Psoas muscle (tissue), 8 donors: ENCODE results near the gene IMPDH1. TPM values are rescaled to one million over a fixed set of nuclear protein-coding genes. Genes with fewer than 3 reads are reported as not detected.

ENCODE experiments used
- ATAC-seq, 4 donors: fragments of 200-7000 bp; cut with Tn5 transposase; one replicate each; pipeline ENCODE4 v1.9.1; 2020; ENCODE audit warnings: moderate library complexity in 3 of 4, mild to moderate bottlenecking in 2 of 4
- DNase-seq, 2 donors: peaks; one replicate each; pipeline ENCODE4 v3.0.0-alpha.2; 2020
- H3K27ac ChIP-seq: fragments of 200-600 bp; one replicate; pipeline ENCODE4 v1.8.0; 2022
- H3K27me3 ChIP-seq, 3 donors: fragments of 200-600 bp in 1 of 3; one replicate each; pipeline versions ENCODE4 v1.6.1 to v1.8.0; 2013 to 2022; ENCODE audit warnings: low read length in 2 of 3, mild to moderate bottlenecking in 2 of 3, moderate library complexity in 1 of 3; ENCODE audit not compliant: insufficient read depth in 3 of 3
- H3K36me3 ChIP-seq, 2 donors: fragments of 200-600 bp in 1 of 2; one replicate each; pipeline versions ENCODE4 v1.6.1 to v1.8.0; 2013 to 2022; ENCODE audit warnings: low read depth in 1 of 2, mild to moderate bottlenecking in 1 of 2, moderate library complexity in 1 of 2; ENCODE audit not compliant: insufficient read depth in 1 of 2
- H3K4me1 ChIP-seq: fragments of 200-600 bp; one replicate; pipeline ENCODE4 v1.8.0; 2022
- H3K4me3 ChIP-seq: fragments of 200-600 bp; one replicate; pipeline ENCODE4 v1.8.0; 2022; ENCODE audit warnings: mild to moderate bottlenecking
- H3K9me3 ChIP-seq: fragments of 200-600 bp; one replicate; pipeline ENCODE4 v1.8.0; 2022
- WGBS, 3 donors: extraction: QIAGEN DNeasy Blood & Tissue Kit; methylation state at CpG; one replicate each; pipeline versions ENCODE4 v1.1.6 to v1.1.7; 2013; 5-methylcytosine and 5-hydroxymethylcytosine counted together
- intact Hi-C, 2 donors: fragments of 100-400 bp; cut with DNase I; formaldehyde crosslinking; loops; one replicate each; pipeline versions ENCODE4 v1.11.0 to v1.14.2; 2022
- polyA plus RNA-seq, 3 donors: library from polyadenylated mRNA; stranded (reverse); fragments of 200-250 nt; gene quantifications; one replicate each; pipeline ENCODE4 v1.2.3, GENCODE V29; 2013
- total RNA-seq, 4 donors: library from RNA; stranded (reverse); fragmentation: NEBNext Ultra II Directional in 2 of 4; extraction: Animal tissue kit (Norgen Biotek cat#: 25700) in 2 of 4; gene quantifications; one replicate each; pipeline versions ENCODE4 v1.2.1 to v1.2.4, GENCODE V29; 2021 to 2023
- TF ChIP-seq, protein P1 (sequence below): fragments of 200-600 bp; IDR thresholded peaks from one replicate; pipeline ENCODE4 v1.8.0; 2022; ENCODE audit warnings: antibody characterized with exemption
- donor health status: healthy with polysubstance abuse.
- donor health status: DM: no; HTN: no; CAD: no; lungs with moderate emphysema.
- donor health status: Bipolar disorder and iron deficiency.
- donor health status: healthy.
- donor health status: DM: yes; HTN: yes; CAD: no.
- donor health status: DM: no; HTN: no; CAD: no.
- donor health status: DM: no; HTN: no; CAD: no.
- donor health status: DM: yes; HTN: yes; CAD: no.

The IMPDH1 gene
- total and polyA plus RNA-seq, 7 donors = 5.6 to 10.3 (median 8.6) TPM

DNA sequence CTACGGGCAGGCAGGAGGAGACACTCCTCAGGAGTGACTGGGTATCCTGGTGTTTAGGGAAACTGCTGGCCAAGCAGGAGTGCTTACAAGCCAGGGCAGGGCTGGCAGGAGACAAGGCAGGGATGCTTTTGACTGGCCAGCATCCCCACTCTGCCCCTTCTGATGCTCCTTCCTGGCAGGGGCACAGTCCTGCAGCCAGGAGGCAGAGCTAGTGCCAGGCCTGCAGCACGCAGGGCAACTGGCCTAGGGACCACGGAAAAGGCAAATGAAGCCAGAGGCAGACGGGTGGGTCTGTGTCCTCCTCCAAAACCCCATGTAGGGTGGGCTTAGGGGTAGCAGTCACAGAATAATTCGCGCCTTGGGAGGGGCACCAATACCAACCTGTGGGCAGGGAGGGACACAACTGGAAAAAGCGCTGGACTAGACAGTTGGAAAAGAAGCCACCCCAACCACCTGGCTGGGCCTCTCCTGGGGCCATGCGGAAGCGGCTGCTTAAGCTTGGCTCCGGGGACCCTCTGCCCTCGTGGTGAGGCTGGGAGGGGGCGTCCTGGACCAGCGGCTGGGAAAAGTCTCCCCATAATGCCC is 4.8 kb downstream of the IMPDH1 start:
- peaks cover 7% of the 10 kb centered on the region for H3K4me1 ChIP-seq
- intact Hi-C loops = no loop called here

DNA sequence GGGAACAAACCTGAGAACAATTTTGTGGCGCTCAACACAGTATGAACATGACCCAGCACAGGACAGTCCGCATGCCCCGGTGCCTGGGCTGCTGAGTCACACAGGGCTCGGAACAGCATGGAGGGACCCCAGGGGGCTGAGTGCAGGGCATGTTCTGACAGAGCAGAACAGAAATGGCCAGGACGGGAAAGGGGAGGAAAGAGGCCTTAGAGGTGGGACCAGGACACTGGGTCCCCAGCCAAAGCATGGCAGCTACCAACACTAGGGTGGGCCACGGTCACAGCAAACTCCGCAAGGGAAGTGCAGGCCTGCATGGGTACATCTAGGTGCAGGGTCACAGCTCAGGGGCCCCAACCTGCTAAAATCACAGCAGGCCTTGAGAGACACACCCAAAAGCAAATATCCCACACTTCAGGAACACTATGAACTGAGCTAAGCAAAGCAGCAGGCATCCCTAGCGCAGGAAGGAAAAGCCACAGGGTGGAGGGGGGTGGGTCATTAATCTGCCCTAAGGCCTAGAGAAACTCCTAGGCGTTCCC is 5.6 kb downstream of the IMPDH1 start:
- WGBS, 3 donors = 84 to 90% (median 89%) methylated on average over 9 of the region's 9 CpGs
- Histone ChIP-seq H3K4me1 (peaks cover 7% of the 10 kb centered on the region), H3K36me3 (peaks cover 0 to 12% of the 10 kb centered on the region in 2 donors), H3K27me3 (peaks cover 0 to 4% (median 3%) of the 10 kb centered on the region in 3 donors), H3K4me3 (no peak overlapping the region), H3K27ac (no peak overlapping the region), H3K9me3 (no peaks in the 10 kb centered on the region)
- TF ChIP-seq, protein P1, sequence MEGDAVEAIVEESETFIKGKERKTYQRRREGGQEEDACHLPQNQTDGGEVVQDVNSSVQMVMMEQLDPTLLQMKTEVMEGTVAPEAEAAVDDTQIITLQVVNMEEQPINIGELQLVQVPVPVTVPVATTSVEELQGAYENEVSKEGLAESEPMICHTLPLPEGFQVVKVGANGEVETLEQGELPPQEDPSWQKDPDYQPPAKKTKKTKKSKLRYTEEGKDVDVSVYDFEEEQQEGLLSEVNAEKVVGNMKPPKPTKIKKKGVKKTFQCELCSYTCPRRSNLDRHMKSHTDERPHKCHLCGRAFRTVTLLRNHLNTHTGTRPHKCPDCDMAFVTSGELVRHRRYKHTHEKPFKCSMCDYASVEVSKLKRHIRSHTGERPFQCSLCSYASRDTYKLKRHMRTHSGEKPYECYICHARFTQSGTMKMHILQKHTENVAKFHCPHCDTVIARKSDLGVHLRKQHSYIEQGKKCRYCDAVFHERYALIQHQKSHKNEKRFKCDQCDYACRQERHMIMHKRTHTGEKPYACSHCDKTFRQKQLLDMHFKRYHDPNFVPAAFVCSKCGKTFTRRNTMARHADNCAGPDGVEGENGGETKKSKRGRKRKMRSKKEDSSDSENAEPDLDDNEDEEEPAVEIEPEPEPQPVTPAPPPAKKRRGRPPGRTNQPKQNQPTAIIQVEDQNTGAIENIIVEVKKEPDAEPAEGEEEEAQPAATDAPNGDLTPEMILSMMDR = no peak
- DNase-seq (no peak), ATAC-seq (no peak)
- intact Hi-C loops = no loop called here

More for the DNA sequence above, 4.8 kb downstream of the IMPDH1 start:
- no peak for ATAC-seq
- no peak for DNase-seq
- TF ChIP-seq, protein P1 = no peak
- H3K27me3 ChIP-seq = peaks cover 0 to 4% (median 3%) of the 10 kb centered on the region in 3 donors
- no peak overlapping the region for H3K27ac ChIP-seq
- H3K9me3 ChIP-seq = no peaks in the 10 kb centered on the region
- peak overlapping the region; percentile 81 for H3K4me3 ChIP-seq
- peaks cover 0 to 12% of the 10 kb centered on the region in 2 donors for H3K36me3 ChIP-seq
- WGBS, 3 donors = 42 to 49% (median 44%) methylated on average over 13 of the region's 13 CpGs

DNA sequence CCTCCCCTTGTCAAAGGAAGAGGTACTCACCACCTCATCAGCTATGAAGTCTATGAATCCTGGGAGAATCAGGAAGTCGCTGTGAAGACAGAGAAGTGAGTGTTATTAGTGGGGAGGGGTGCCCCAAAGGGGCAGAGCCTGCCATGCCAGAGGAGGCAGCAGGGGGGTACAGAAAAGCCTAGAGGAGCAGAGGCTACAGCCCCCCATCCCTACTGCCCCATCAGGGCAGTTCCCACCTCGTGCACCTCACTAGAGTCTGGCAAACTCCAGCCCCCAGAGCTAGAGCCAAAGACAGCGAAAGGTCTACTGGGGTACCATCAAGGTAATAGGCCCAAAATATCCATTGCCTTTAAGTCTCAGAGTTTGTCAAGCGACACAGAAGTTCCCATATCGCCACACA is 6.1 kb downstream of the IMPDH1 start:
- 92 to 95% (median 93%) methylated on average over 5 of the region's 5 CpGs for WGBS, 3 donors
- DNase-seq = no peak
- no peak overlapping the region for H3K27ac ChIP-seq
- H3K36me3 ChIP-seq = peaks cover 0 to 12% of the 10 kb centered on the region in 2 donors
- no peaks in the 10 kb centered on the region for H3K9me3 ChIP-seq
- no peak for ATAC-seq
- peaks cover 7% of the 10 kb centered on the region for H3K4me1 ChIP-seq
- TF ChIP-seq, protein P1 = no peak
- H3K4me3 ChIP-seq = no peak overlapping the region
- peaks cover 0 to 4% (median 3%) of the 10 kb centered on the region in 3 donors for H3K27me3 ChIP-seq
- intact Hi-C loops = no loop called here

DNA sequence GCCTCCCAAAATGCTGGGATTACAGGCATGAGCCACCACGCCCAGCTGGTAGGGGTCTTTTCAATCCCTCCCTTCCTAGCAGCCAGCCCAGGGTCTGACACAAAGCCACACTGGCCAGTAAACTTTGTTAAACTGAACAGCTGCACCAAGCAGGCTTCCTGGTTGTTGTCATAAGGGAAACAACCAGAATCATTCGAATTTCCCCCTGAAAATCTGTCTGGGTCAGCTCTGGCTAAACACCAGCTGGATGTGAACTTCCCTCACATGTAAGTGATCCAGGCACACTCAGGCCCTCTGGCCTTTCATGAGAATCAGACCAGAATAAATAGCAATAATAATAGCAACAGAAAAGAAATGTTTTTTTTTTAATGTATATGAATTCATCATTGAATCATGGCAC is 7.4 kb downstream of the IMPDH1 start:
- DNase-seq = no peak
- Histone ChIP-seq H3K4me1 (peaks cover 7% of the 10 kb centered on the region), H3K9me3 (no peaks in the 10 kb centered on the region), H3K36me3 (peaks cover 0 to 23% of the 10 kb centered on the region in 2 donors), H3K27ac (no peak overlapping the region), H3K27me3 (peaks cover 0 to 4% (median 3%) of the 10 kb centered on the region in 3 donors), H3K4me3 (no peak overlapping the region)
- WGBS, 3 donors = 42 to 61% (median 55%) methylated on average over 2 of the region's 2 CpGs
- intact Hi-C loops = no loop called here
- ATAC-seq = no peak
- TF ChIP-seq, protein P1 = no peak
